CD4-positive, alpha-beta memory T cell (primary cell): ENCODE results near the gene ZBTB11. TPM values are rescaled to one million over a fixed set of nuclear protein-coding genes. Genes with fewer than 3 reads are reported as not detected.
A peak's percentile ranks its signal among the peaks of the same experiment; 100 is the strongest.

Experiments
- CTCF ChIA-PET: fragments of 350-600 bp; sonication (Branson Sonifier 250); formaldehyde crosslinking; loops from one replicate; lab custom pipeline; 2021; ENCODE audit warnings: inconsistent platforms; ENCODE audit not compliant: partially characterized antibody; lab: Charles Lee
- POLR2A ChIA-PET: fragments of 350-600 bp; sonication (Branson Sonifier 250); formaldehyde crosslinking; loops from one replicate; lab custom pipeline; 2021; ENCODE audit not compliant: partially characterized antibody; lab: Charles Lee
- DNase-seq, 5 donors: peaks; one replicate each; pipeline versions ENCODE4 v3.0.0 to v3.0.0-alpha.2; 2020 to 2022; ENCODE audit warnings: mixed read lengths in 1 of 5
- H3K27ac ChIP-seq: one replicate; pipeline ENCODE4 v1.7.0; 2013; ENCODE audit warnings: low read depth, low read length
- H3K27me3 ChIP-seq: 2 replicates; pipeline ENCODE4 v1.7.0; 2013; ENCODE audit warnings: mild to moderate bottlenecking, low read length, moderate library complexity; ENCODE audit not compliant: insufficient read depth
- H3K36me3 ChIP-seq: 2 replicates; pipeline ENCODE4 v1.7.0; 2013; ENCODE audit warnings: mild to moderate bottlenecking, low read length, moderate library complexity; ENCODE audit not compliant: insufficient read depth
- H3K4me1 ChIP-seq: 2 replicates; pipeline ENCODE4 v1.7.0; 2013; ENCODE audit warnings: mild to moderate bottlenecking, low read length, moderate library complexity; ENCODE audit not compliant: insufficient read depth
- H3K4me3 ChIP-seq, 2 donors: one replicate each; pipeline ENCODE4 v1.7.0; 2013; ENCODE audit warnings: low read length in 2 of 2, mild to moderate bottlenecking in 1 of 2
- H3K9me3 ChIP-seq, 2 donors: one replicate each; pipeline ENCODE4 v1.7.0; 2013; ENCODE audit warnings: low read length in 2 of 2, control low read depth in 1 of 2; ENCODE audit not compliant: control insufficient read depth in 1 of 2
- H3K27ac Mint-ChIP-seq, 7 donors: one replicate each; pipeline ENCODE4 v1.8.0; 2020 to 2021; ENCODE audit warnings: mixed read lengths in 7 of 7, mild to moderate bottlenecking in 6 of 7, inconsistent platforms in 3 of 7, moderate library complexity in 3 of 7
- H3K27me3 Mint-ChIP-seq, 2 donors: one replicate each; pipeline ENCODE4 v1.8.0; 2020 to 2021; ENCODE audit warnings: mixed read lengths in 2 of 2
- H3K36me3 Mint-ChIP-seq, 2 donors: one replicate each; pipeline ENCODE4 v1.8.0; 2020 to 2021; ENCODE audit warnings: mixed read lengths in 2 of 2, inconsistent platforms in 1 of 2, mild to moderate bottlenecking in 1 of 2
- H3K4me1 Mint-ChIP-seq, 4 donors: one replicate each; pipeline ENCODE4 v1.8.0; 2020 to 2021; ENCODE audit warnings: mixed read lengths in 4 of 4, mild to moderate bottlenecking in 1 of 4
- H3K4me3 Mint-ChIP-seq, 8 donors: one replicate each; pipeline ENCODE4 v1.8.0; 2020 to 2021; ENCODE audit warnings: mixed read lengths in 8 of 8, mild to moderate bottlenecking in 7 of 8, moderate library complexity in 6 of 8, inconsistent platforms in 3 of 8
- H3K9me3 Mint-ChIP-seq, 8 donors: one replicate each; pipeline ENCODE4 v1.8.0; 2020 to 2021; ENCODE audit warnings: mixed read lengths in 8 of 8, mild to moderate bottlenecking in 5 of 8, inconsistent platforms in 3 of 8, moderate library complexity in 1 of 8
- intact Hi-C: fragments of 100-400 bp; cut with micrococcal nuclease; formaldehyde crosslinking; loops from one replicate; pipeline ENCODE4 v1.15.1; 2023
- polyA plus RNA-seq, 2 donors: library from polyadenylated mRNA; unstranded; fragments of 300-500 nt; fragmentation: Illumina TruSeq; gene quantifications; one replicate each; pipeline ENCODE4 v1.2.3, GENCODE V29; 2021
- total RNA-seq, 2 experiments: library from RNA; stranded (reverse); gene quantifications; one replicate each; pipeline ENCODE4 v1.2.3, GENCODE V29; 2021

ZBTB11 gene
- total and polyA plus RNA-seq, 4 experiments from 2014 or later = 8.9 to 50.8 (median 31.3) TPM

GRCh38 chr3:101638261-101638745, 38.6 kb downstream of the ZBTB11 start:
- H3K4me1 ChIP-seq = peaks cover 4% of the 10 kb centered on the region
- no peaks in the 10 kb centered on the region for H3K27me3 Mint-ChIP-seq
- ChIA-PET CTCF (interaction anchor here (1.2 to 2.1 kb wide), 3 partner anchors 11 to 568 kb away, joined by 3 to 5 read pairs (median 4); no protein-coding TSS in a partner anchor), POLR2A (interaction anchor here (1.1 kb wide), 1 partner anchor 65 kb away, joined by 4 read pairs; the partner anchor contains the start of gene PCNP)
- DNase-seq = no peak
- H3K9me3 Mint-ChIP-seq = no peaks in the 10 kb centered on the region
- H3K4me3 Mint-ChIP-seq = no peak overlapping the region
- no peak overlapping the region for H3K27ac ChIP-seq
- no peaks in the 10 kb centered on the region for H3K36me3 ChIP-seq
- no peaks in the 10 kb centered on the region for H3K36me3 Mint-ChIP-seq
- H3K27ac Mint-ChIP-seq = peak overlapping the region in 2 of 7 donors; percentile 3 to 52
- no peaks in the 10 kb centered on the region for H3K9me3 ChIP-seq
- no peak overlapping the region for H3K4me3 ChIP-seq
- H3K4me1 Mint-ChIP-seq = peaks cover 3 to 13% (median 8%) of the 10 kb centered on the region in 4 donors
- intact Hi-C loops = no loop called here
- H3K27me3 ChIP-seq = no peaks in the 10 kb centered on the region

- Mint-ChIP-seq H3K9me3 (no peaks in the 10 kb centered on the region), H3K4me1 (peaks cover 0 to 5% (median 4%) of the 10 kb centered on the region in 4 donors), H3K27me3 (no peaks in the 10 kb centered on the region), H3K4me3 (no peak overlapping the region), H3K36me3 (no peaks in the 10 kb centered on the region), H3K27ac (no peak overlapping the region)
- Histone ChIP-seq H3K27me3 (no peaks in the 10 kb centered on the region), H3K4me3 (no peak overlapping the region), H3K4me1 (no peaks in the 10 kb centered on the region), H3K9me3 (no peaks in the 10 kb centered on the region), H3K36me3 (no peaks in the 10 kb centered on the region), H3K27ac (no peak overlapping the region)
- no peak for DNase-seq
- intact Hi-C loops = no loop called here
- ChIA-PET CTCF (interaction anchor here (1.0 to 1.4 kb wide), 2 partner anchors 8 to 11 kb away, joined by 3 to 4 read pairs; no protein-coding TSS in a partner anchor), POLR2A (interaction anchor here (1.1 kb wide), 1 partner anchor 64 kb away, joined by 4 read pairs; the partner anchor contains the start of gene PCNP)
Observed at GRCh38 chr3:101637451-101637850, 39.5 kb downstream of the ZBTB11 start.

- H3K4me1 ChIP-seq = no peaks in the 10 kb centered on the region
- CTCF ChIA-PET = interaction anchor here (1.0 to 1.7 kb wide), 3 partner anchors 9 to 566 kb away, joined by 3 to 5 read pairs (median 3); no protein-coding TSS in a partner anchor
- H3K36me3 ChIP-seq = no peaks in the 10 kb centered on the region
- H3K27me3 ChIP-seq = no peaks in the 10 kb centered on the region
- DNase-seq = peak; percentile 60 to 63 (median 61)
- intact Hi-C loops = loop anchor here (1.0 kb wide), 1 partner anchor 63 kb away; no protein-coding TSS in a partner anchor
- Mint-ChIP-seq H3K27ac (peak overlapping the region in 2 of 7 donors; percentile 6 to 8), H3K27me3 (no peaks in the 10 kb centered on the region), H3K9me3 (no peaks in the 10 kb centered on the region), H3K4me3 (no peak overlapping the region), H3K36me3 (no peaks in the 10 kb centered on the region), H3K4me1 (peaks cover 0 to 5% (median 4%) of the 10 kb centered on the region in 4 donors)
- H3K9me3 ChIP-seq = no peaks in the 10 kb centered on the region
- H3K4me3 ChIP-seq = no peak overlapping the region
- POLR2A ChIA-PET = interaction anchor here (1.2 kb wide), 1 partner anchor 62 kb away, joined by 5 read pairs; the partner anchor contains the start of gene PCNP
- H3K27ac ChIP-seq = no peak overlapping the region
Observed at GRCh38 chr3:101635954-101636798, 40.8 kb downstream of the ZBTB11 start.

DNA sequence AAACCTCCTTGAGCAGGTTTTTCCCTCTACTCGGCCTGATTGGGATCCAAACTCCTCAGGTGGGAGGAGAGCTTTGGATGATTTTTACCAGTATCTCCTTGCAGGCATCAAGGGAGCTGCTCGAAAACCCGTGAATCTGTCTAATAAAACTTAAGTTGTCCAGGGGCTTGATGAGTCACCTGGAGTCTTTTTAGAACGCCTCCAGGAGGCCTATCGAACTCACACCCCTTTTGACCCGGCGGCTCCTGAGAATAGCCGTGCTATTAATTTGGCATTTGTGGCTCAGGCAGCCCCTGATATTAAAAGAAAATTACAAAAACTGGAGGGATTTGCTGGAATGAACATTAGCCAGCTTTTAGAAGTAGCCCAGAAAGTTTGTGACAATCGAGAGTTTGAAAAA, 41.6 kb downstream of the ZBTB11 start:
- ChIA-PET CTCF (interaction anchor here (1.2 to 1.7 kb wide), 3 partner anchors 10 to 565 kb away, joined by 3 to 5 read pairs (median 4); no protein-coding TSS in a partner anchor), POLR2A (interaction anchor here (1.2 kb wide), 1 partner anchor 61 kb away, joined by 5 read pairs; the partner anchor contains the start of gene PCNP)
- H3K27me3 Mint-ChIP-seq = no peaks in the 10 kb centered on the region
- H3K9me3 Mint-ChIP-seq = no peaks in the 10 kb centered on the region
- DNase-seq = no peak
- peaks cover 0 to 5% (median 4%) of the 10 kb centered on the region in 4 donors for H3K4me1 Mint-ChIP-seq
- H3K36me3 ChIP-seq = no peaks in the 10 kb centered on the region
- no peak overlapping the region for H3K4me3 Mint-ChIP-seq
- H3K36me3 Mint-ChIP-seq = no peaks in the 10 kb centered on the region
- H3K27me3 ChIP-seq = no peaks in the 10 kb centered on the region
- H3K27ac ChIP-seq = no peak overlapping the region
- intact Hi-C loops = no loop called here
- H3K9me3 ChIP-seq = no peaks in the 10 kb centered on the region
- no peaks in the 10 kb centered on the region for H3K4me1 ChIP-seq
- no peak overlapping the region for H3K4me3 ChIP-seq
- no peak overlapping the region for H3K27ac Mint-ChIP-seq

DNA sequence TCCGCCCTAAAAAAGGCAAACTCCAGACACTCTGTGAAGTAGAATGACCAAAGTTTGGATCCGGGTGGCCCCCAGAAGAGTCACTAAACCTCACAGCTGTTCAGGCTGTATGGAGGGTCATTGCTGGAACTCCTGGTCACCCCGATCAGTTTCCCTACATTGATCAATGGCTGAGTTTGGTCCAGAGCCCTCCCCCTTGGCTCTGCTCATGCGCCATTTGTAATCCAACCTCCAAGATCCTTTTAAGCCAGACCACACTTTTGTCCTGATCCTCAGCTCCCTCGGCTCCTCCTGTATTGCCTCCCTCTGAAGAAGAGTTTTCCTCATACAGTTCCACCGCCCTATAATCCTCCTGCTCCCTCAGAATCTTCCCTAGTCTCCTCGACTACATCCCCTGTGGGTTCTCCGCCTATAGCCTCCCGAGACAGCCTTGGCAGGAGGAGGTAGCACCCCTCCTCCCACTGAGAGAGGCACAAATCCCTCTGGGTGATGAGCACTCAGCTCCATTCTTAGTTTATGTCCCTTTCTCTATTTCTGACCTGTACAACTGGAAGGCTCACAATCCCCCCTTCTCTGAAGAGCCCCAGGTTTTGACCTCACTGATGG, 42.2 kb downstream of the ZBTB11 start:
- H3K36me3 Mint-ChIP-seq = no peaks in the 10 kb centered on the region
- CTCF ChIA-PET = interaction anchor here (1.2 to 1.7 kb wide), 3 partner anchors 11 to 564 kb away, joined by 3 to 5 read pairs (median 4); no protein-coding TSS in a partner anchor
- POLR2A ChIA-PET = interaction anchor here (1.2 kb wide), 1 partner anchor 60 kb away, joined by 5 read pairs; the partner anchor contains the start of gene PCNP
- Histone ChIP-seq H3K9me3 (no peaks in the 10 kb centered on the region), H3K36me3 (no peaks in the 10 kb centered on the region), H3K27me3 (no peaks in the 10 kb centered on the region), H3K4me3 (no peak overlapping the region), H3K4me1 (no peaks in the 10 kb centered on the region), H3K27ac (no peak overlapping the region)
- no peak for DNase-seq
- peak overlapping the region in 1 of 7 donors; percentile 33 for H3K27ac Mint-ChIP-seq
- no peaks in the 10 kb centered on the region for H3K9me3 Mint-ChIP-seq
- peaks cover 0 to 5% (median 4%) of the 10 kb centered on the region in 4 donors for H3K4me1 Mint-ChIP-seq
- H3K4me3 Mint-ChIP-seq = no peak overlapping the region
- intact Hi-C loops = no loop called here
- no peaks in the 10 kb centered on the region for H3K27me3 Mint-ChIP-seq

DNA sequence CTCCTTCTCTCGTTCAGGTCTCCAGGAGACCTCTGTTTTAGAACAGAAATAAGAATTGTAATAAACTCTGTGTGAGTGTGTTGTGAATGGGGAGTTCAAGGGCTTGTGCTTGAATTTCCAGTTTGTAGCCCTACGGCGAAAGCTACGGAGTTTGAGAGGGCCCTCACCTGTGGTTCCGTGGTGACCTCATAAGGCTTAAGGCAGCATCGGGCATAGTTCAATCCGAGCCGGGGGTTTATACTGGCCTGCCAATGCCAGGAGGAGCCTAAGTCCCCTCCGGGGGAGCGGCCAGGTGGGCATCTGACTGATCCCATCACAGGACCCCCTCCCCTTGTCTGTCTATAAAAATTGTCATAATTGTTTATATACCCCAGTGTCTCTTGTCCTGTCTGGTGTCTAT, 43.7 kb downstream of the ZBTB11 start:
- no peaks in the 10 kb centered on the region for H3K9me3 ChIP-seq
- no peak overlapping the region for H3K4me3 Mint-ChIP-seq
- ChIA-PET CTCF (no interaction called here), POLR2A (no interaction called here)
- no peaks in the 10 kb centered on the region for H3K27me3 Mint-ChIP-seq
- H3K9me3 Mint-ChIP-seq = no peaks in the 10 kb centered on the region
- H3K4me3 ChIP-seq = no peak overlapping the region
- no peak for DNase-seq
- H3K4me1 ChIP-seq = no peaks in the 10 kb centered on the region
- no peaks in the 10 kb centered on the region for H3K27me3 ChIP-seq
- H3K27ac Mint-ChIP-seq = peak overlapping the region in 2 of 7 donors; percentile 46 to 49
- intact Hi-C loops = no loop called here
- no peaks in the 10 kb centered on the region for H3K36me3 ChIP-seq
- H3K4me1 Mint-ChIP-seq = peaks cover 0 to 5% (median 4%) of the 10 kb centered on the region in 4 donors
- H3K36me3 Mint-ChIP-seq = no peaks in the 10 kb centered on the region
- H3K27ac ChIP-seq = no peak overlapping the region
